SK-N-SH (cell line): ENCODE measurements around the gene FBN1. TPM values are rescaled to one million over a fixed set of nuclear protein-coding genes. Genes with fewer than 3 reads are reported as not detected.
A peak's percentile ranks its signal among the peaks of the same experiment; 100 is the strongest.

ENCODE experiments used
- CTCF ChIA-PET: fragments of 300-600, 350-600 bp; formaldehyde crosslinking; extraction: SDS; loops from one replicate; lab custom pipeline; 2021; lab: Yijun Ruan, JAX
- POLR2A ChIA-PET: fragments of 350-600 bp; sonication (Branson Sonifier 250); formaldehyde crosslinking; extraction: SDS; loops from one replicate; lab custom pipeline; 2020; ENCODE audit warnings: antibody characterized with exemption, inconsistent platforms; lab: Yijun Ruan, JAX
- DNase-seq: peaks from one replicate; pipeline ENCODE4 v3.0.0; 2012
- H2AFZ ChIP-seq: fragments of 200-600 bp; sonication (generic); 2 replicates; pipeline ENCODE4 v1.8.1; 2016; ENCODE audit warnings: antibody characterized with exemption, mild to moderate bottlenecking, low read depth
- H3F3A ChIP-seq: fragments of 200-600 bp; sonication (generic); replicated peaks from 2 replicates; pipeline ENCODE3; 2016; ENCODE audit warnings: antibody characterized with exemption, mild to moderate bottlenecking; ENCODE audit not compliant: insufficient read depth
- H3K27ac ChIP-seq, 2 experiments: fragments of 200-500 bp in 1 of 2; fragments of 200-600 bp in 1 of 2; sonication (Bioruptor generic) in 1 of 2; sonication (generic), shearing (Covaris generic) in 1 of 2; 2 replicates each; pipeline versions ENCODE4 v1.5.1 to v1.6.1; 2014 to 2016; ENCODE audit warnings: low read depth in 2 of 2, inconsistent platforms in 1 of 2, low read length in 1 of 2, mild to moderate bottlenecking in 1 of 2, mixed read lengths in 1 of 2
- H3K27me3 ChIP-seq: fragments of 200-600 bp; sonication (generic), shearing (Covaris generic); 2 replicates; pipeline ENCODE4 v1.6.1; 2016; ENCODE audit warnings: mixed run types; ENCODE audit not compliant: insufficient read depth
- H3K36me3 ChIP-seq, 2 experiments: fragments of 200-500 bp in 1 of 2; fragments of 200-600 bp in 1 of 2; sonication (Bioruptor generic) in 1 of 2; sonication (generic) in 1 of 2; replicated peaks in 1 of 2; 2 replicates each; pipeline versions ENCODE3 to v1.5.1; 2014 to 2016; ENCODE audit warnings: low read length in 1 of 2, mild to moderate bottlenecking in 1 of 2; ENCODE audit not compliant: insufficient read depth in 2 of 2, control insufficient read depth in 1 of 2
- H3K4me1 ChIP-seq, 2 experiments: fragments of 200-500 bp in 1 of 2; fragments of 200-600 bp in 1 of 2; sonication (Bioruptor generic) in 1 of 2; sonication (generic), shearing (Covaris generic) in 1 of 2; 2 replicates each; pipeline versions ENCODE4 v1.5.1 to v1.6.1; 2014 to 2016; ENCODE audit warnings: low read depth in 1 of 2, low read length in 1 of 2, mixed run types in 1 of 2; ENCODE audit not compliant: insufficient read depth in 2 of 2, control insufficient read depth in 1 of 2
- H3K4me2 ChIP-seq: fragments of 200-600 bp; sonication (generic), shearing (Covaris generic); 2 replicates; pipeline ENCODE4 v1.6.1; 2017; ENCODE audit warnings: mixed run types
- H3K4me3 ChIP-seq, 2 experiments: fragments of 200-500 bp in 1 of 2; fragments of 200-600 bp in 1 of 2; sonication (Bioruptor generic) in 1 of 2; sonication (generic), shearing (Covaris generic) in 1 of 2; 2 replicates each; pipeline versions ENCODE4 v1.5.1 to v1.8.1; 2014 to 2016; ENCODE audit warnings: low read depth in 2 of 2, inconsistent platforms in 1 of 2, low read length in 1 of 2, mild to moderate bottlenecking in 1 of 2, mixed read lengths in 1 of 2, moderate library complexity in 1 of 2
- H3K79me2 ChIP-seq: fragments of 200-600 bp; sonication (generic); 2 replicates; pipeline ENCODE4 v1.8.1; 2017; ENCODE audit warnings: mild to moderate bottlenecking; ENCODE audit not compliant: insufficient read depth
- H3K9ac ChIP-seq: fragments of 200-600 bp; sonication (generic); 2 replicates; pipeline ENCODE4 v1.6.1; 2017; ENCODE audit warnings: mixed run types
- H3K9me2 ChIP-seq: fragments of 200-600 bp; sonication (generic); 2 replicates; pipeline ENCODE4 v1.6.1; 2017; ENCODE audit warnings: mixed run types
- H3K9me3 ChIP-seq: fragments of 200-600 bp; sonication (generic); 2 replicates; pipeline ENCODE4 v1.6.1; 2017; ENCODE audit warnings: mixed run types, mild to moderate bottlenecking, moderate library complexity
- H4K20me1 ChIP-seq: fragments of 200-600 bp; sonication (generic); 2 replicates; pipeline ENCODE4 v1.6.1; 2017; ENCODE audit warnings: mild to moderate bottlenecking, mixed run types; ENCODE audit not compliant: insufficient read depth
- ELF1 ChIP-seq: IDR thresholded peaks from 2 replicates; pipeline ENCODE4 v1.4.0; 2012
- EP300 ChIP-seq, 2 experiments: IDR thresholded peaks; 2 replicates each; pipeline versions ENCODE4 v1.4.0 to v1.6.1; 2012; ENCODE audit warnings: borderline replicate concordance in 1 of 2, low read depth in 1 of 2, low read length in 1 of 2
- FOXM1 ChIP-seq: IDR thresholded peaks from 2 replicates; pipeline ENCODE4 v1.4.0; 2012; ENCODE audit warnings: low read depth, mild to moderate bottlenecking
- GABPA ChIP-seq: IDR thresholded peaks from 2 replicates; pipeline ENCODE4 v1.4.0; 2012; ENCODE audit warnings: low read depth, mild to moderate bottlenecking
- GATA2 ChIP-seq: sonication (generic); formaldehyde crosslinking; IDR thresholded peaks from 2 replicates; pipeline ENCODE4 v1.5.0; 2020; ENCODE audit warnings: mild to moderate bottlenecking, missing genetic modification reagents
- MEF2A ChIP-seq: IDR thresholded peaks from 2 replicates; pipeline ENCODE4 v1.4.0; 2012; ENCODE audit warnings: low read depth, borderline replicate concordance
- MXI1 ChIP-seq: IDR thresholded peaks from 2 replicates; pipeline ENCODE4 v1.6.1; 2012; ENCODE audit warnings: mild to moderate bottlenecking, low read depth, low read length, improper control_type of control experiment
- NRF1 ChIP-seq: IDR thresholded peaks from 2 replicates; pipeline ENCODE4 v1.6.1; 2012; ENCODE audit warnings: low read depth, mild to moderate bottlenecking, low read length
- RAD21 ChIP-seq: IDR thresholded peaks from 2 replicates; pipeline ENCODE4 v1.6.1; 2012; ENCODE audit warnings: mild to moderate bottlenecking, low read length
- RXRA ChIP-seq: IDR thresholded peaks from 2 replicates; pipeline ENCODE4 v1.4.0; 2012; ENCODE audit warnings: low read depth, mild to moderate bottlenecking, borderline replicate concordance
- SIN3A ChIP-seq: IDR thresholded peaks from 2 replicates; pipeline ENCODE4 v1.6.1; 2012; ENCODE audit warnings: low read depth, mild to moderate bottlenecking, low read length, moderate library complexity, borderline replicate concordance
- SMC3 ChIP-seq: IDR thresholded peaks from 2 replicates; pipeline ENCODE4 v1.6.1; 2012; ENCODE audit warnings: low read depth, low read length, improper control_type of control experiment
- TAF1 ChIP-seq: IDR thresholded peaks from 2 replicates; pipeline ENCODE4 v1.6.1; 2012; ENCODE audit warnings: low read depth, mild to moderate bottlenecking, low read length, moderate library complexity, borderline replicate concordance
- TCF12 ChIP-seq: IDR thresholded peaks from 2 replicates; pipeline ENCODE4 v1.4.0; 2012
- TEAD4 ChIP-seq: IDR thresholded peaks from 2 replicates; pipeline ENCODE4 v1.4.0; 2012; ENCODE audit warnings: mild to moderate bottlenecking, borderline replicate concordance; ENCODE audit not compliant: insufficient read depth
- YY1 ChIP-seq: IDR thresholded peaks from 2 replicates; pipeline ENCODE4 v1.4.0; 2012; ENCODE audit warnings: low read depth, mild to moderate bottlenecking
- WGBS: methylation state at CpG from one replicate; pipeline ENCODE4 v1.1.6; 2017; ENCODE audit warnings: low lambda C conversion rate; 5-methylcytosine and 5-hydroxymethylcytosine counted together
- polyA plus RNA-seq, 3 experiments: library from polyadenylated mRNA; depleted of rRNA; stranded (reverse); fragments of >200 nt; gene quantifications; 2 replicates each; pipeline ENCODE4 v1.2.3, GENCODE V29; 2012
- TF ChIP-seq, protein P1 (sequence below): fragments of 150-350 bp; IDR thresholded peaks from 2 replicates; pipeline ENCODE4 v1.6.1; 2017; ENCODE audit warnings: antibody characterized with exemption, low read length, low read depth, borderline replicate concordance
- TF ChIP-seq, protein P2 (sequence below): IDR thresholded peaks from 2 replicates; pipeline ENCODE4 v1.4.0; 2012; ENCODE audit warnings: low read depth
- TF ChIP-seq, protein P3 (sequence below): fragments of 150-350 bp; IDR thresholded peaks from 2 replicates; pipeline ENCODE4 v1.6.1; 2016; ENCODE audit warnings: mild to moderate bottlenecking, low read depth, low read length
- TF ChIP-seq, protein P4 (sequence below): fragments of 200-600 bp; sonication (generic); IDR thresholded peaks from 2 replicates; pipeline ENCODE4 v1.6.1; 2017; ENCODE audit warnings: antibody characterized with exemption, mild to moderate bottlenecking, moderate library complexity
- TF ChIP-seq, protein P5 (sequence below): IDR thresholded peaks from 2 replicates; pipeline ENCODE4 v1.6.1; 2012; ENCODE audit warnings: mild to moderate bottlenecking, low read depth, low read length, moderate library complexity

Gene FBN1
- polyA plus RNA-seq, 1 of the 3 experiments (the other 2 are of a cell fraction): 248 TPM

DNA sequence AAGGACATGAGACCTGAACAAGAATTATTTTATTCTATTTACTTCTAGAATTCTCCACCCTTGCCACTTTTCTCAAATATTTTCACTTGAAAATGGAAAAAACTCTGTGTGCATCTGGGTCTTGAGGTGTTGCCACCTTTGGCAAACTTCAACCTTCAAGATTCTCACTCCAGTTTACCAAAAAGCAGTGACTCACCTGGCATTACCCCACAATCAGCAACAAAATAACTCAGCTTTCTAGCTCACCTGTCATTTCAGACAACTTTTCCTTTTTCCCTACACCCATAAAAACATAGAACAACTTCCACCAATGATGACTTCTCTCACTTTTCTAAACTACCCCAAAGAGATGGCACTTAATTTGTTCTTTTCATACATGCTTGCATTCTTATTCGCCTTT, 198.5 kb downstream of the FBN1 start:
- CTCF ChIA-PET: no interaction called here
- DNase-seq: no peak
- WGBS: 95% methylated on average over 1 of the region's 1 CpG
- Histone ChIP-seq H3K79me2 (peaks cover 30% of the 10 kb centered on the region), H3K27me3 (no peaks in the 10 kb centered on the region), H3K27ac (peak overlapping the region in 1 of 2 experiments; percentile 67; a peak in 2 of 4 replicates), H3K4me3 (no peak overlapping the region), H3K4me2 (no peak overlapping the region), H3K4me1 (peaks cover 7 to 21% of the 10 kb centered on the region in 2 experiments; a peak in 3 of 4 replicates), H3K9ac (no peak overlapping the region), H3F3A (peaks cover 62% of the 10 kb centered on the region), H2AFZ (no peak overlapping the region), H3K36me3 (peaks cover 92 to 95% of the 10 kb centered on the region in 2 experiments), H3K9me3 (no peaks in the 10 kb centered on the region), H4K20me1 (no peaks in the 10 kb centered on the region), H3K9me2 (no peaks in the 10 kb centered on the region)
- POLR2A ChIA-PET: no interaction called here
- TF ChIP-seq RAD21 (no peak), SMC3 (no peak), TAF1 (no peak), GABPA (no peak), NRF1 (no peak), MEF2A (no peak), GATA2 (CRISPR knock-in tag) (no peak), ELF1 (no peak), YY1 (no peak), RXRA (no peak), EP300 (IDR thresholded peaks at IDR 0.05; ENCODE audit: borderline replicate concordance in 1 of 2, low read depth in 1 of 2, low read length in 1 of 2) (no peak), TEAD4 (no peak), MXI1 (no peak)
- TF ChIP-seq, protein P1, sequence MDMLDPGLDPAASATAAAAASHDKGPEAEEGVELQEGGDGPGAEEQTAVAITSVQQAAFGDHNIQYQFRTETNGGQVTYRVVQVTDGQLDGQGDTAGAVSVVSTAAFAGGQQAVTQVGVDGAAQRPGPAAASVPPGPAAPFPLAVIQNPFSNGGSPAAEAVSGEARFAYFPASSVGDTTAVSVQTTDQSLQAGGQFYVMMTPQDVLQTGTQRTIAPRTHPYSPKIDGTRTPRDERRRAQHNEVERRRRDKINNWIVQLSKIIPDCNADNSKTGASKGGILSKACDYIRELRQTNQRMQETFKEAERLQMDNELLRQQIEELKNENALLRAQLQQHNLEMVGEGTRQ: no peak
- TF ChIP-seq, protein P2, sequence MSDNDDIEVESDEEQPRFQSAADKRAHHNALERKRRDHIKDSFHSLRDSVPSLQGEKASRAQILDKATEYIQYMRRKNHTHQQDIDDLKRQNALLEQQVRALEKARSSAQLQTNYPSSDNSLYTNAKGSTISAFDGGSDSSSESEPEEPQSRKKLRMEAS: no peak
- TF ChIP-seq, protein P3, sequence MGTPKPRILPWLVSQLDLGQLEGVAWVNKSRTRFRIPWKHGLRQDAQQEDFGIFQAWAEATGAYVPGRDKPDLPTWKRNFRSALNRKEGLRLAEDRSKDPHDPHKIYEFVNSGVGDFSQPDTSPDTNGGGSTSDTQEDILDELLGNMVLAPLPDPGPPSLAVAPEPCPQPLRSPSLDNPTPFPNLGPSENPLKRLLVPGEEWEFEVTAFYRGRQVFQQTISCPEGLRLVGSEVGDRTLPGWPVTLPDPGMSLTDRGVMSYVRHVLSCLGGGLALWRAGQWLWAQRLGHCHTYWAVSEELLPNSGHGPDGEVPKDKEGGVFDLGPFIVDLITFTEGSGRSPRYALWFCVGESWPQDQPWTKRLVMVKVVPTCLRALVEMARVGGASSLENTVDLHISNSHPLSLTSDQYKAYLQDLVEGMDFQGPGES: no peak

DNA sequence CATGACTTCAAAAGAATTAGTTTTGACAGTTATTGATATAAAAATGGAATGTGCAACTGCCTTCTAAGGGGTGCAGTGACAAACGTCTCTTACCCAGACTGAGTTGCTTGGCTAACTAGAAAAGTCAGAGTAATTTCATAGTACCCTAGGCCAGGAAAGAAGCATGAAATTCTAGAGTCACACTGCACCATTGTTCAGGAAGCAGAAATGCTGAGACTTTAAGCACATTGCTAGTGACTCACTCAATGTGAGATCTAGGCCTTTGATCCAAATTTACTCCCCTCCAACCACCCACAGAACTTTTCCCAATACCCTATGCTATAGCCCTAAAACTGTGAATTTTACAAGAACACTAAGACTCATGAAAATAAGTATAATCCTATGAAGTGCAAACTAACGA, 203.5 kb downstream of the FBN1 start:
- H3F3A ChIP-seq: peaks cover 68% of the 10 kb centered on the region
- H3K79me2 ChIP-seq: peaks cover 45% of the 10 kb centered on the region
- H3K27me3 ChIP-seq: no peaks in the 10 kb centered on the region
- peak overlapping the region in 1 of 2 experiments; percentile 36; a peak in 1 of 4 replicates for H3K27ac ChIP-seq
- no peak overlapping the region for H3K9ac ChIP-seq
- peaks cover 5 to 8% of the 10 kb centered on the region in 2 experiments; a peak in 2 of 4 replicates for H3K4me1 ChIP-seq
- no peaks in the 10 kb centered on the region for H3K9me3 ChIP-seq
- H2AFZ ChIP-seq: no peak overlapping the region
- H3K36me3 ChIP-seq: peaks cover 87 to 89% of the 10 kb centered on the region in 2 experiments
- POLR2A ChIA-PET: no interaction called here
- CTCF ChIA-PET: no interaction called here
- no peaks in the 10 kb centered on the region for H4K20me1 ChIP-seq
- H3K4me3 ChIP-seq: no peak overlapping the region
- DNase-seq: no peak
- WGBS: 74% methylated on average over 2 of the region's 2 CpGs
- H3K4me2 ChIP-seq: no peak overlapping the region
- H3K9me2 ChIP-seq: no peaks in the 10 kb centered on the region
- TF ChIP-seq GATA2 (CRISPR knock-in tag) (no peak), TAF1 (no peak), RAD21 (no peak), FOXM1 (no peak), RXRA (no peak), MXI1 (no peak), SMC3 (no peak), GABPA (no peak), SIN3A (no peak), ELF1 (no peak), TCF12 (no peak), MEF2A (no peak)
- TF ChIP-seq, protein P4, sequence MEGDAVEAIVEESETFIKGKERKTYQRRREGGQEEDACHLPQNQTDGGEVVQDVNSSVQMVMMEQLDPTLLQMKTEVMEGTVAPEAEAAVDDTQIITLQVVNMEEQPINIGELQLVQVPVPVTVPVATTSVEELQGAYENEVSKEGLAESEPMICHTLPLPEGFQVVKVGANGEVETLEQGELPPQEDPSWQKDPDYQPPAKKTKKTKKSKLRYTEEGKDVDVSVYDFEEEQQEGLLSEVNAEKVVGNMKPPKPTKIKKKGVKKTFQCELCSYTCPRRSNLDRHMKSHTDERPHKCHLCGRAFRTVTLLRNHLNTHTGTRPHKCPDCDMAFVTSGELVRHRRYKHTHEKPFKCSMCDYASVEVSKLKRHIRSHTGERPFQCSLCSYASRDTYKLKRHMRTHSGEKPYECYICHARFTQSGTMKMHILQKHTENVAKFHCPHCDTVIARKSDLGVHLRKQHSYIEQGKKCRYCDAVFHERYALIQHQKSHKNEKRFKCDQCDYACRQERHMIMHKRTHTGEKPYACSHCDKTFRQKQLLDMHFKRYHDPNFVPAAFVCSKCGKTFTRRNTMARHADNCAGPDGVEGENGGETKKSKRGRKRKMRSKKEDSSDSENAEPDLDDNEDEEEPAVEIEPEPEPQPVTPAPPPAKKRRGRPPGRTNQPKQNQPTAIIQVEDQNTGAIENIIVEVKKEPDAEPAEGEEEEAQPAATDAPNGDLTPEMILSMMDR: no peak
- TF ChIP-seq, protein P5, sequence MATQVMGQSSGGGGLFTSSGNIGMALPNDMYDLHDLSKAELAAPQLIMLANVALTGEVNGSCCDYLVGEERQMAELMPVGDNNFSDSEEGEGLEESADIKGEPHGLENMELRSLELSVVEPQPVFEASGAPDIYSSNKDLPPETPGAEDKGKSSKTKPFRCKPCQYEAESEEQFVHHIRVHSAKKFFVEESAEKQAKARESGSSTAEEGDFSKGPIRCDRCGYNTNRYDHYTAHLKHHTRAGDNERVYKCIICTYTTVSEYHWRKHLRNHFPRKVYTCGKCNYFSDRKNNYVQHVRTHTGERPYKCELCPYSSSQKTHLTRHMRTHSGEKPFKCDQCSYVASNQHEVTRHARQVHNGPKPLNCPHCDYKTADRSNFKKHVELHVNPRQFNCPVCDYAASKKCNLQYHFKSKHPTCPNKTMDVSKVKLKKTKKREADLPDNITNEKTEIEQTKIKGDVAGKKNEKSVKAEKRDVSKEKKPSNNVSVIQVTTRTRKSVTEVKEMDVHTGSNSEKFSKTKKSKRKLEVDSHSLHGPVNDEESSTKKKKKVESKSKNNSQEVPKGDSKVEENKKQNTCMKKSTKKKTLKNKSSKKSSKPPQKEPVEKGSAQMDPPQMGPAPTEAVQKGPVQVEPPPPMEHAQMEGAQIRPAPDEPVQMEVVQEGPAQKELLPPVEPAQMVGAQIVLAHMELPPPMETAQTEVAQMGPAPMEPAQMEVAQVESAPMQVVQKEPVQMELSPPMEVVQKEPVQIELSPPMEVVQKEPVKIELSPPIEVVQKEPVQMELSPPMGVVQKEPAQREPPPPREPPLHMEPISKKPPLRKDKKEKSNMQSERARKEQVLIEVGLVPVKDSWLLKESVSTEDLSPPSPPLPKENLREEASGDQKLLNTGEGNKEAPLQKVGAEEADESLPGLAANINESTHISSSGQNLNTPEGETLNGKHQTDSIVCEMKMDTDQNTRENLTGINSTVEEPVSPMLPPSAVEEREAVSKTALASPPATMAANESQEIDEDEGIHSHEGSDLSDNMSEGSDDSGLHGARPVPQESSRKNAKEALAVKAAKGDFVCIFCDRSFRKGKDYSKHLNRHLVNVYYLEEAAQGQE: no peak
